Spinal cord (tissue), 10 donors: ENCODE measurements around the gene ACTN3. TPM values are rescaled to one million over a fixed set of nuclear protein-coding genes. Genes with fewer than 3 reads are reported as not detected.
"Not testable (repeated sequence)": the region's sequence is repeated elsewhere in the genome, so short reads cannot be mapped to it uniquely, and the experiment has no call there.

ENCODE experiments used
- DNase-seq, 6 donors: peaks; one replicate each; pipeline versions ENCODE4 v3.0.0 to v3.0.0-alpha.2; 2013 to 2015; ENCODE audit warnings: low spot score in 6 of 6, low read depth in 4 of 6
- H3K27ac ChIP-seq: one replicate; pipeline ENCODE4 v1.5.1; 2013; ENCODE audit warnings: low read depth, low read length, control low read depth
- H3K27me3 ChIP-seq: one replicate; pipeline ENCODE4 v1.6.1; 2013; ENCODE audit warnings: low read length; ENCODE audit not compliant: control insufficient read depth, insufficient read depth
- H3K36me3 ChIP-seq: one replicate; pipeline ENCODE4 v1.6.1; 2013; ENCODE audit warnings: low read length; ENCODE audit not compliant: control insufficient read depth, insufficient read depth
- H3K4me1 ChIP-seq: one replicate; pipeline ENCODE4 v1.6.1; 2013; ENCODE audit warnings: low read length; ENCODE audit not compliant: control insufficient read depth, insufficient read depth
- H3K4me3 ChIP-seq: one replicate; pipeline ENCODE4 v1.5.1; 2013; ENCODE audit warnings: low read depth, low read length, control low read depth
- H3K9me3 ChIP-seq: one replicate; pipeline ENCODE4 v1.6.1; 2013; ENCODE audit warnings: low read length; ENCODE audit not compliant: control insufficient read depth, insufficient read depth
- WGBS: methylation state at CpG from one replicate; pipeline ENCODE4 v1.1.5; 2013; ENCODE audit warnings: missing lambda C conversion rate; ENCODE audit not compliant: insufficient coverage; 5-methylcytosine and 5-hydroxymethylcytosine counted together
- polyA plus RNA-seq, 2 donors: library from polyadenylated mRNA; unstranded; fragments of 120-200 nt; gene quantifications; one replicate each; pipeline ENCODE4 v1.2.1, GENCODE V29; 2013; ENCODE audit not compliant: insufficient read length in 2 of 2
- total RNA-seq, 2 donors: library from RNA; depleted of rRNA in 1 of 2; stranded (reverse); fragments of 120-200 nt in 1 of 2; fragments of >200 nt in 1 of 2; gene quantifications; one replicate each; pipeline versions ENCODE4 v1.2.3 to v1.2.4, GENCODE V29; 2013 to 2014
- donor health status: healthy.

ACTN3 gene
- total and polyA plus RNA-seq, 4 donors = 0.10 to 0.39 (median 0.36) TPM

DNA sequence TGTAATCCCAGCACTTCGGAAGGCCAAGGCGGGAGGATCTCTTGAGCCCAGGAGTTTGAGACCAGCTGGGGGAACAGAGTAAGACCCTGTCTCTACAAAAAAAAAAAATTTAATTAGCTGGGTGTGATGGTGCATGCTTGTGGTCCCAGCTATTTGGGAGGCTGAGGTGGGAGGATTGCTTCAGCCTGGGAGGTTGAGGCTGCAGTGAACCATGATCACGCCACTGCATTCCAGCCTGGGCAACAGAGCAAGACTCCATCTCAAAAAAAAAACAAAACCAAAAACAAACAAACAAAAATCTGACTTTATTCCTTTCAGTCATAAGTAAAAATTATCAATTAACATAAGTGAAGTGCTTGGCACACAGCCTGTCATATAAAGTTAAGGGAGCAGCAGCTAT lies 59.9 kb downstream of the ACTN3 start:
- DNase-seq, H3K9me3 ChIP-seq, H3K27me3 ChIP-seq, H3K4me3 ChIP-seq: not testable (repeated sequence)
- peaks cover 38% of the 10 kb centered on the region for H3K36me3 ChIP-seq
- peak overlapping the region; percentile 64 for H3K27ac ChIP-seq
- 100% methylated on average over 2 of the region's 3 CpGs for WGBS
- H3K4me1 ChIP-seq = peaks cover 31% of the 10 kb centered on the region

DNA sequence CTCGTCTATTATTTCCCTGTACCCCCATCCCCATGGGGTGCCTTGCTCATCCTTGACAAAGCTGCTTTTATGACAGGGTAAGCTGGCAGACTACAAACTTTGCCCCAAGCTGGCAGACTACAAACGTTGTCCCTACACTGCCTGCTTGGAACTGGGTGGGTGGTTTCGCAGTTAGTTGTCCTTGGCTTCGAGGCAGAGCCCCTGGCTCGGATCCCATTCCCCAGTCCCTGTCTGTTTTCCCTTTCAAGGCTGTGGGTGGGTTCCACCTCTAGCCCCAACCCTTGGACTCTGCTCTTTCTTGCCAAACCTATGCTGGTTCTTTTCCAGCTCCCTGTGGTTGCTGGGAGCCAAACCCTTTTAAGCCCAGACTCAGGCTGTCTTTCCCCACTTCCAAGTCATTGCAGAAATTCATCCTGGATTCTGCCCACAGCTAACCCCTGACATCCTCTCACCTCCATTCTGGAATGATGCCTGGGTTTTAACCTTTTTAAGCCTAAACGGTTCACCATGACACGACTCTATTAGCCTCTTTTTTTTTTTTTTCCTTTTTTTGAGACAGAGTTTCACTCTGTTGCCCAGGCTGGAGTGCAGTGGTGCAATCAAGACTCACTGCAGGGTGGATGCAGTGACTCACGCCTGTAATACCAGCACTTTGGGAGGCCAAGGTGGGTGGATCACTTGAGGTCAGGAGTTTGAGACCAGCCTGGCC lies 60.6 kb downstream of the ACTN3 start:
- whole genome bisulfite sequencing = 32% methylated on average over 6 of the region's 8 CpGs
- H3K27ac ChIP-seq = peak overlapping the region; percentile 64
- peak in 5 of 6 donors; percentile 64 to 95 (median 78) for DNase-seq

DNA sequence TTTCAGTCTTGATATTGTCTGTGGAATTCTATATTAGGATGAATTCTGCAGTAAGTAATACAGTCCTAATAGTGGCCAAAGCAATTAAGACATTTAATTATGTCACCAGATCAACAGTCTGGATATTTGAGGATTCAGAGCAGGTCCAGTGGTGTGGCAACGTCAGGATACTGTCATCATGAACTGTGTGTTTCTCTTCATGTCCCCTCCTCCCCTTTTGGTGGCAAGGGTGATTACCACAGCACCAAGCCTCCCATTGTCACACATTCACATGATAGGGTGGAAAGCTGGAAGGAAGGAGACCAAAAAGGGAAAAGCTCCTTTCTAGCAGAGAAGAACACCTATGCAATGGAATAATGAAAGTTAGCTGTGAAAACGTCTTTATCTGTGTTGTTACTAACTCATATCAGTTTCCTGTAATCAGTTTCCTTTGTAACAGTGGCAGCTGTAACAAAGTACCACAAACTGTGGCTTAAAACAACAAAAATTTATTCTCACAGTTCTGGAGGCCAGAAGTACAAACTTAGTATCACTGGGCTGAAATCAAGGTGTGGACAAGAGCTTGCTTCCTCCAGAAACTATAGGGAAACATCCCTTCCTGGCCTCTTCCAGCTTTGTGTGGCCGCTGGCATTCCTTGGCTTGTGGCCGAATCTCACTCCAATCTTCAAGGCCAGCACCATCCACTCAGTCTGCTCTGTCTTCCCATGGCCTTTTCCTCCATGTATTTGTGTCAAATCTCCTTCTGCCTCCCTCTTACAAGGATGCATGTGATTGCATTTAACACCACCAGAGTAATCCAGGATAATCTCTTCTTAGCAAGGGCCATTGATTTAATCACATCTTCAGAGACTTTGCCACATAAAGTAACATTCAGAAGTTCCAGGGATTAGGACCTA lies 63.3 kb downstream of the ACTN3 start:
- Histone ChIP-seq H3K9me3 (no peaks in the 10 kb centered on the region), H3K4me1 (peaks cover 16% of the 10 kb centered on the region), H3K4me3 (no peak overlapping the region)

More for the DNA sequence above, 60.6 kb downstream of the ACTN3 start:
- peaks cover 37% of the 10 kb centered on the region for H3K36me3 ChIP-seq
- no peaks in the 10 kb centered on the region for H3K9me3 ChIP-seq
- H3K4me1 ChIP-seq = peaks cover 24% of the 10 kb centered on the region
- no peaks in the 10 kb centered on the region for H3K27me3 ChIP-seq
- H3K4me3 ChIP-seq = no peak overlapping the region

GRCh38 chr11:66612458-66612857 lies 65.8 kb downstream of the ACTN3 start:
- H3K4me3 ChIP-seq = no peak overlapping the region
- DNase-seq = no peak
- WGBS = no CpG with 5 or more reads among the region's 1 CpG
- H3K27me3 ChIP-seq = no peaks in the 10 kb centered on the region
- H3K9me3 ChIP-seq = no peaks in the 10 kb centered on the region
- H3K4me1 ChIP-seq = peaks cover 13% of the 10 kb centered on the region
- no peaks in the 10 kb centered on the region for H3K36me3 ChIP-seq
- H3K27ac ChIP-seq = no peak overlapping the region

More for the DNA sequence above, 63.3 kb downstream of the ACTN3 start:
- Histone ChIP-seq H3K36me3 (peaks cover 20% of the 10 kb centered on the region), H3K27ac (no peak overlapping the region), H3K27me3 (no peaks in the 10 kb centered on the region)
- no peak for DNase-seq
- 100% methylated on average over 2 of the region's 4 CpGs for WGBS

Other genes with a start within 250 kb of the ACTN3 start
- gene CD248, start 229.9 kb upstream of the ACTN3 start, total RNA-seq = 10 to 100 TPM; 10.9 to 26.6 TPM
- gene CD248, start 229.9 kb upstream of the ACTN3 start, polyA plus RNA-seq = 10 to 100 TPM; 29.3 to 44.0 TPM
- gene RIN1, start 210.5 kb upstream of the ACTN3 start, total RNA-seq = 1 to 10 TPM in 1 of 2 donors, under 1 TPM in 1; 0.79 to 2.7 TPM
- gene RIN1, start 210.5 kb upstream of the ACTN3 start, polyA plus RNA-seq = 1 to 10 TPM; 1.9 to 3.2 TPM
- gene BRMS1, start 201.8 kb upstream of the ACTN3 start, total RNA-seq = 10 to 100 TPM; 11.3 to 29.4 TPM
- 10 to 100 TPM; 24.8 to 25.9 TPM for gene BRMS1, start 201.8 kb upstream of the ACTN3 start, polyA plus RNA-seq
- 100 to 1,000 TPM; 109 to 115 TPM for gene B4GAT1, start 199.3 kb upstream of the ACTN3 start, total RNA-seq
- 100 to 1,000 TPM; 170 to 171 TPM for gene B4GAT1, start 199.3 kb upstream of the ACTN3 start, polyA plus RNA-seq
- 1 to 10 TPM; 1.5 to 1.6 TPM for gene SLC29A2, start 175.1 kb upstream of the ACTN3 start, total RNA-seq
- gene SLC29A2, start 175.1 kb upstream of the ACTN3 start, polyA plus RNA-seq = 10 to 100 TPM in 1 of 2 donors, 1 to 10 TPM in 1; 9.1 to 11.0 TPM
- gene NPAS4, start 125.9 kb upstream of the ACTN3 start, total RNA-seq = 1 to 10 TPM in 1 of 2 donors, under 1 TPM in 1; 0.11 to 1.8 TPM
- gene NPAS4, start 125.9 kb upstream of the ACTN3 start, polyA plus RNA-seq = under 1 TPM; 0.33 to 0.44 TPM
- 10 to 100 TPM; 15.5 to 53.4 TPM for gene MRPL11, start 108.1 kb upstream of the ACTN3 start, total RNA-seq
- gene MRPL11, start 108.1 kb upstream of the ACTN3 start, polyA plus RNA-seq = 10 to 100 TPM; 39.2 to 41.0 TPM
- 10 to 100 TPM; 12.6 to 14.6 TPM for gene PELI3, start 80.0 kb upstream of the ACTN3 start, total RNA-seq
- gene PELI3, start 80.0 kb upstream of the ACTN3 start, polyA plus RNA-seq = 10 to 100 TPM; 20.4 to 24.3 TPM
- gene DPP3, start 66.5 kb upstream of the ACTN3 start, total RNA-seq = 10 to 100 TPM; 23.3 to 25.1 TPM
- 10 to 100 TPM; 32.5 to 37.1 TPM for gene DPP3, start 66.5 kb upstream of the ACTN3 start, polyA plus RNA-seq
- gene BBS1, start 36.3 kb upstream of the ACTN3 start, total RNA-seq = 10 to 100 TPM; 39.8 to 61.1 TPM
- gene BBS1, start 36.3 kb upstream of the ACTN3 start, polyA plus RNA-seq = 10 to 100 TPM; 50.1 to 77.1 TPM
- 1 to 10 TPM; 6.3 to 7.5 TPM for gene ZDHHC24, start 855 bp upstream of the ACTN3 start, total RNA-seq
- gene ZDHHC24, start 855 bp upstream of the ACTN3 start, polyA plus RNA-seq = 10 to 100 TPM in 1 of 2 donors, 1 to 10 TPM in 1; 8.6 to 13.2 TPM
- 100 to 1,000 TPM in 1 of 2 donors, 10 to 100 TPM in 1; 50.2 to 102 TPM for gene CTSF, start 21.7 kb downstream of the ACTN3 start, total RNA-seq
- 10 to 100 TPM; 79.4 to 80.3 TPM for gene CTSF, start 21.7 kb downstream of the ACTN3 start, polyA plus RNA-seq
- under 1 TPM; 0.59 to 0.77 TPM for gene CCDC87, start 46.2 kb downstream of the ACTN3 start, total RNA-seq
- under 1 TPM; 0.21 to 0.32 TPM for gene CCDC87, start 46.2 kb downstream of the ACTN3 start, polyA plus RNA-seq
- gene CCS, start 46.3 kb downstream of the ACTN3 start, total RNA-seq = 10 to 100 TPM; 17.0 to 76.3 TPM
- 10 to 100 TPM; 47.0 to 81.4 TPM for gene CCS, start 46.3 kb downstream of the ACTN3 start, polyA plus RNA-seq
- 10 to 100 TPM; 34.8 to 51.1 TPM for gene RBM14, start 69.7 kb downstream of the ACTN3 start, total RNA-seq
- 10 to 100 TPM; 67.5 to 93.8 TPM for gene RBM14, start 69.7 kb downstream of the ACTN3 start, polyA plus RNA-seq
- 100 to 1,000 TPM in 1 of 2 donors, 10 to 100 TPM in 1; 93.0 to 143 TPM for gene RBM4, start 91.8 kb downstream of the ACTN3 start, total RNA-seq
- gene RBM4, start 91.8 kb downstream of the ACTN3 start, polyA plus RNA-seq = 100 to 1,000 TPM; 195 to 204 TPM
- gene RBM4B, start 131.0 kb downstream of the ACTN3 start, total RNA-seq = 10 to 100 TPM; 45.1 to 53.2 TPM
- gene RBM4B, start 131.0 kb downstream of the ACTN3 start, polyA plus RNA-seq = 10 to 100 TPM; 77.5 to 89.0 TPM
- 10 to 100 TPM; 34.6 to 69.9 TPM for gene SPTBN2, start 182.3 kb downstream of the ACTN3 start, total RNA-seq
- gene SPTBN2, start 182.3 kb downstream of the ACTN3 start, polyA plus RNA-seq = 10 to 100 TPM; 78.4 to 88.2 TPM